ENCODE results near the gene ZNF318. TPM values are rescaled to one million over a fixed set of nuclear protein-coding genes. Genes with fewer than 3 reads are reported as not detected.
A peak's percentile ranks its signal among the peaks of the same experiment; 100 is the strongest.
"Not testable (repeated sequence)": the region's sequence is repeated elsewhere in the genome, so short reads cannot be mapped to it uniquely, and the experiment has no call there.

ZNF318 gene
- total and polyA plus RNA-seq, 10 donors: 8.6 to 56.9 (median 33.1) TPM

- WGBS, 5 donors: 67 to 83% (median 79%) methylated on average over 3 of the region's 3 CpGs
- H3K27ac ChIP-seq: no peak overlapping the region
- no peaks in the 10 kb centered on the region for H3K36me3 ChIP-seq
- intact Hi-C loops (cut with DNase I; ENCODE audit: low total_unique reads): no loop called here
- no peak for DNase-seq
- H3K27me3 ChIP-seq (replicated peaks in 1 of 7): peaks cover 0 to 38% (median 0%) of the 10 kb centered on the region in 7 donors
- no peak overlapping the region for H3K4me3 ChIP-seq
- TF ChIP-seq CTCF (IDR thresholded peaks at IDR 0.05 in 8 of 11, conservative IDR thresholded peaks at IDR 0.05 in 3 of 11) (no peak), POLR2AphosphoS5 (IDR thresholded peaks at IDR 0.05) (no peak)
- no peaks in the 10 kb centered on the region for H3K9me3 ChIP-seq
- peaks cover 0 to 19% (median 16%) of the 10 kb centered on the region in 6 donors for H3K4me1 ChIP-seq
Measured at GRCh38 chr6:43304361-43304760, 65.1 kb downstream of the ZNF318 start.

- no peak for DNase-seq
- Histone ChIP-seq H3K36me3 (no peaks in the 10 kb centered on the region), H3K4me1 (peaks cover 0 to 14% (median 11%) of the 10 kb centered on the region in 6 donors), H3K9me3 (no peaks in the 10 kb centered on the region), H3K27me3 (replicated peaks in 1 of 7) (peaks cover 0 to 36% (median 0%) of the 10 kb centered on the region in 7 donors), H3K4me3 (no peak overlapping the region), H3K27ac (no peak overlapping the region)
- no peak for TF ChIP-seq POLR2A (IDR thresholded peaks at IDR 0.05)
- TF ChIP-seq POLR2AphosphoS5 (IDR thresholded peaks at IDR 0.05): peak in 1 of 3 donors; percentile 12
- no peak for TF ChIP-seq CTCF (IDR thresholded peaks at IDR 0.05 in 8 of 11, conservative IDR thresholded peaks at IDR 0.05 in 3 of 11)
- intact Hi-C loops (cut with DNase I; ENCODE audit: low total_unique reads): no loop called here
- WGBS, 5 donors: 75 to 90% (median 83%) methylated on average over 8 of the region's 8 CpGs
Measured at GRCh38 chr6:43303751-43304331, 65.6 kb downstream of the ZNF318 start.

- H3K27ac ChIP-seq; intact Hi-C loops (cut with DNase I; ENCODE audit: low total_unique reads); H3K4me3 ChIP-seq; H3K4me1 ChIP-seq; DNase-seq; H3K9me3 ChIP-seq; H3K36me3 ChIP-seq: not testable (repeated sequence)
- 87 to 93% (median 88%) methylated on average over 11 of the region's 11 CpGs for WGBS, 5 donors
- H3K27me3 ChIP-seq (replicated peaks in 1 of 7): peaks cover 0 to 36% (median 0%) of the 10 kb centered on the region in 7 donors
Measured at GRCh38 chr6:43303006-43303405, 66.4 kb downstream of the ZNF318 start.

GRCh38 chr6:43302126-43302525, 67.3 kb downstream of the ZNF318 start:
- no peak overlapping the region for H3K27ac ChIP-seq
- intact Hi-C loops (cut with DNase I; ENCODE audit: low total_unique reads): no loop called here
- no peak for DNase-seq
- H3K9me3 ChIP-seq: no peaks in the 10 kb centered on the region
- H3K4me3 ChIP-seq: no peak overlapping the region
- H3K4me1 ChIP-seq: no peaks in the 10 kb centered on the region
- H3K27me3 ChIP-seq (replicated peaks in 1 of 7): peaks cover 0 to 36% (median 0%) of the 10 kb centered on the region in 7 donors
- TF ChIP-seq POLR2AphosphoS5 (IDR thresholded peaks at IDR 0.05) (peak in 1 of 3 donors; percentile 17), POLR2A (IDR thresholded peaks at IDR 0.05) (no peak)
- no peaks in the 10 kb centered on the region for H3K36me3 ChIP-seq
- 74 to 89% (median 86%) methylated on average over 9 to 19 of the region's 19 CpGs for WGBS, 5 donors

GRCh38 chr6:43301081-43301870, 68.2 kb downstream of the ZNF318 start:
- H3K4me3 ChIP-seq: no peak overlapping the region
- H3K27me3 ChIP-seq (replicated peaks in 1 of 7): peaks cover 0 to 36% (median 0%) of the 10 kb centered on the region in 7 donors
- no peaks in the 10 kb centered on the region for H3K4me1 ChIP-seq
- WGBS, 5 donors: 85 to 94% (median 89%) methylated on average over 14 to 15 of the region's 15 CpGs
- no peak for DNase-seq
- no peaks in the 10 kb centered on the region for H3K9me3 ChIP-seq
- intact Hi-C loops (cut with DNase I; ENCODE audit: low total_unique reads): no loop called here
- H3K36me3 ChIP-seq: no peaks in the 10 kb centered on the region
- no peak overlapping the region for H3K27ac ChIP-seq
- TF ChIP-seq CTCF (IDR thresholded peaks at IDR 0.05 in 8 of 11, conservative IDR thresholded peaks at IDR 0.05 in 3 of 11) (no peak), POLR2A (IDR thresholded peaks at IDR 0.05) (no peak), POLR2AphosphoS5 (IDR thresholded peaks at IDR 0.05) (no peak)

All from spleen (tissue), 11 donors.